Natural killer cell (primary cell): ENCODE measurements around the gene RIMOC1. TPM values are rescaled to one million over a fixed set of nuclear protein-coding genes. Genes with fewer than 3 reads are reported as not detected.

Experiments
- ATAC-seq, 3 donors: fragments of 150-1000 bp in 2 of 3; fragments of 200-7000 bp in 1 of 3; cut with Tn5 transposase; 1 replicate in 1 of 3; 2 replicates in 2 of 3; pipeline ENCODE4 v1.10.0; 2021; ENCODE audit warnings: mild to moderate bottlenecking in 2 of 3, moderate library complexity in 2 of 3
- DNase-seq, 2 donors: peaks; one replicate each; pipeline versions ENCODE4 v3.0.0 to v3.0.0-alpha.2; 2013 to 2021; ENCODE audit warnings: mixed read lengths in 1 of 2
- H3K27ac ChIP-seq: one replicate; pipeline ENCODE4 v1.5.1; 2013; ENCODE audit warnings: mild to moderate bottlenecking, low read length
- H3K27me3 ChIP-seq: one replicate; pipeline ENCODE4 v1.6.1; 2013; ENCODE audit warnings: low read length; ENCODE audit not compliant: control insufficient read depth, insufficient read depth
- H3K36me3 ChIP-seq: one replicate; pipeline ENCODE4 v1.6.1; 2013; ENCODE audit warnings: low read length; ENCODE audit not compliant: control insufficient read depth, insufficient read depth
- H3K4me1 ChIP-seq: one replicate; pipeline ENCODE4 v1.6.1; 2013; ENCODE audit warnings: low read length; ENCODE audit not compliant: control insufficient read depth, insufficient read depth
- H3K4me3 ChIP-seq: one replicate; pipeline ENCODE4 v1.5.1; 2013; ENCODE audit warnings: low read length
- H3K9me3 ChIP-seq: one replicate; pipeline ENCODE4 v1.6.1; 2013; ENCODE audit warnings: low read length; ENCODE audit not compliant: control insufficient read depth, insufficient read depth
- H3K27ac Mint-ChIP-seq, 2 donors: one replicate each; pipeline ENCODE4 v1.8.0; 2022; ENCODE audit warnings: mild to moderate bottlenecking in 2 of 2, mixed read lengths in 2 of 2, moderate library complexity in 1 of 2
- H3K27me3 Mint-ChIP-seq, 2 donors: one replicate each; pipeline ENCODE4 v1.8.0; 2022; ENCODE audit warnings: low read depth in 2 of 2, mixed read lengths in 2 of 2
- H3K36me3 Mint-ChIP-seq: one replicate; pipeline ENCODE4 v1.8.0; 2022; ENCODE audit warnings: mixed read lengths
- H3K4me1 Mint-ChIP-seq, 2 donors: one replicate each; pipeline ENCODE4 v1.8.0; 2022; ENCODE audit warnings: mixed read lengths in 2 of 2
- H3K4me3 Mint-ChIP-seq: one replicate; pipeline ENCODE4 v1.8.0; 2022; ENCODE audit warnings: mild to moderate bottlenecking, moderate library complexity, mixed read lengths
- H3K9me3 Mint-ChIP-seq, 2 donors: one replicate each; pipeline ENCODE4 v1.8.0; 2022; ENCODE audit warnings: mixed read lengths in 2 of 2
- CTCF ChIP-seq: fragments of 200-600 bp; IDR thresholded peaks from one replicate; pipeline ENCODE4 v1.8.0; 2022; ENCODE audit warnings: antibody characterized with exemption
- WGBS: methylation state at CpG from one replicate; pipeline ENCODE4 v1.1.7; 2013; ENCODE audit warnings: missing lambda C conversion rate; ENCODE audit not compliant: insufficient coverage; 5-methylcytosine and 5-hydroxymethylcytosine counted together
- intact Hi-C: fragments of 100-400 bp; cut with micrococcal nuclease; formaldehyde crosslinking; loops from one replicate; pipeline ENCODE4 v1.14.2; 2022
- total RNA-seq, 4 donors: library from RNA; stranded (reverse); fragments of 120-200 nt in 1 of 4; gene quantifications; one replicate each; pipeline versions ENCODE4 v1.2.3 to v1.2.4, GENCODE V29; 2013 to 2022

RIMOC1 gene
- total RNA-seq, 3 donors from 2014 or later (not counting 1 experiment from before 2014, with no cell fraction given) = 9.9 to 18.1 (median 14.2) TPM

GRCh38 chr5:41924872-41925554 is 20.9 kb downstream of the RIMOC1 start, which contains the start of gene FBXO4:
Gene FBXO4 (plus strand): TSS chr5:41925281. CDS start chr5:41925310, 29 bp downstream.
- Mint-ChIP-seq H3K4me3 (peak within 1 kb of the TSS; percentile 89), H3K9me3 (no peaks in the 10 kb centered on the region)
- DNase-seq = peak; percentile 83 to 95

GRCh38 chr5:41925555-41925951 is 21.4 kb downstream of the RIMOC1 start:
- Histone ChIP-seq H3K27ac (peak overlapping the region; percentile 88), H3K4me3 (peak overlapping the region; percentile 81), H3K9me3 (no peaks in the 10 kb centered on the region), H3K27me3 (no peaks in the 10 kb centered on the region), H3K4me1 (peaks cover 13% of the 10 kb centered on the region), H3K36me3 (peaks cover 5% of the 10 kb centered on the region)
- Mint-ChIP-seq H3K4me3 (peak overlapping the region; percentile 89), H3K27ac (peak overlapping the region; percentile 94 to 96), H3K9me3 (no peaks in the 10 kb centered on the region), H3K36me3 (no peaks in the 10 kb centered on the region), H3K4me1 (peaks cover 10 to 17% of the 10 kb centered on the region in 2 donors), H3K27me3 (no peaks in the 10 kb centered on the region)
- intact Hi-C loops = loop anchor here (1.0 to 10.0 kb wide), 4 partner anchors 21 to 1089 kb away; partner anchors contain the start of genes OXCT1 and RIMOC1
- DNase-seq = no peak
- WGBS = under 1% methylated on average over 18 of the region's 18 CpGs
- peak in 1 of 3 donors; percentile 35 for ATAC-seq
- no peak for TF ChIP-seq CTCF

More at GRCh38 chr5:41924872-41925554, 20.9 kb downstream of the RIMOC1 start, which contains the start of gene FBXO4:
- WGBS = under 1% methylated on average over 60 of the region's 60 CpGs
- Mint-ChIP-seq H3K4me1 (peaks cover 10 to 17% of the 10 kb centered on the region in 2 donors), H3K27me3 (no peaks in the 10 kb centered on the region), H3K27ac (peak within 1 kb of the TSS; percentile 94 to 96), H3K36me3 (peaks cover 1% of the 10 kb centered on the region)
- Histone ChIP-seq H3K36me3 (peaks cover 9% of the 10 kb centered on the region), H3K4me3 (peak within 1 kb of the TSS; percentile 81), H3K27me3 (no peaks in the 10 kb centered on the region), H3K27ac (peak within 1 kb of the TSS; percentile 88), H3K4me1 (peaks cover 13% of the 10 kb centered on the region), H3K9me3 (no peaks in the 10 kb centered on the region)
- intact Hi-C loops = loop anchor here (1.0 to 10.0 kb wide), 4 partner anchors 21 to 1090 kb away; partner anchors contain the start of genes OXCT1 and RIMOC1
- peak; percentile 61 for TF ChIP-seq CTCF
- ATAC-seq = peak; percentile 92 to 97 (median 93)

GRCh38 chr5:41927604-41928003 is 23.5 kb downstream of the RIMOC1 start:
- TF ChIP-seq CTCF = no peak
- Mint-ChIP-seq H3K27ac (peak overlapping the region in 1 of 2 donors; percentile 94), H3K36me3 (peaks cover 13% of the 10 kb centered on the region), H3K27me3 (no peaks in the 10 kb centered on the region), H3K4me1 (peaks cover 10 to 17% of the 10 kb centered on the region in 2 donors), H3K9me3 (no peaks in the 10 kb centered on the region), H3K4me3 (no peak overlapping the region)
- intact Hi-C loops = loop anchor here (5.0 to 10.0 kb wide), 2 partner anchors 70 to 1087 kb away; no protein-coding TSS in a partner anchor
- Histone ChIP-seq H3K27me3 (no peaks in the 10 kb centered on the region), H3K4me1 (peaks cover 13% of the 10 kb centered on the region), H3K36me3 (peaks cover 5% of the 10 kb centered on the region), H3K27ac (no peak overlapping the region), H3K4me3 (no peak overlapping the region), H3K9me3 (no peaks in the 10 kb centered on the region)
- no peak for DNase-seq
- ATAC-seq = no peak
- 100% methylated on average over 2 of the region's 4 CpGs for WGBS
